ENCODE data around the gene NDNF.

Gene NDNF

DNA sequence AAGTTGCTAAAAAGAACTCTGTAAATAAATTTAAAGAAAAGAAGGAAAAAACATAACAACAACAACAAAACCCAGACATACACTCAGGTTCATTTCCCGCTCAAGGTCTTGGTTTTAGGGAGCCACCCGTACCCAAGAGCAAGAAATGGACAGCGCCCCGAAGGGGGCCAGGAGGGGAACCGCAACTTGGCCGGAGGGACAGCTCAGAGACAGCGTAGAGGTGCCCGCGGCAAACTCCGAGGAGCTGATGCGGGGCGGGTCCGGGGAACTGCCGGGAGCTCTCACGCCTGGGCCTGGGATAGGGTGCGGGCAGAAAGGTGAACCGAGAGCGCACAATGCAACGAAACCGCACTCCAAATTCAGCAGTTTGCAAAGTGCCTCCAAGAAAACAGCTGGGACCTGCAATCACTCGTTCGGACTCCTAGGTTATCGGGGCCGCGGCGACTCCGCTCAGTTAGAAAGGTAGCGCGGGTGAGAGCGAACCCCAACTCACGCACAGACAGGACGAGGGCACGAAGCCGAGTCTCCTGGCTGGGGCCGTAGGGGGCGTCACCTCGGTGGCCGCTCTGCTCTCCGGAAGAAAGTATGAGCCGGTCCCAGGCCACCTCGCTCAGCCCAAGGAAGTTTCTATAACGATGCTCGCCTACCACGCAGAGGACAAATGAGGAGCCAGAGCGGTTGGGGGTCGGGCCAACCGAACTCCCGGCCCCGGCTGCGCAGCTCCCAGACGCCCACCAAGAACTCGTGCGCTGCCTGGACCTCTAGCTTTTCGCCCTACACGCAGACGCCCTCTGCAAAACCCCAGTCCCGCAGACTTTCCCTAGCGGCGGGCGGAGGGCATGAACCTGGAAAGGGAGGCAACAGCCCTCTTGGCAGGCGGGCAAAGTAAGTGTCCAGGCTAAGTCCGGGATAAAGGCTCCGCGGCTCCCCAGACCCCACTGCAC is 1.4 kb downstream of the NDNF start:
- TF ChIP-seq, protein P1, sequence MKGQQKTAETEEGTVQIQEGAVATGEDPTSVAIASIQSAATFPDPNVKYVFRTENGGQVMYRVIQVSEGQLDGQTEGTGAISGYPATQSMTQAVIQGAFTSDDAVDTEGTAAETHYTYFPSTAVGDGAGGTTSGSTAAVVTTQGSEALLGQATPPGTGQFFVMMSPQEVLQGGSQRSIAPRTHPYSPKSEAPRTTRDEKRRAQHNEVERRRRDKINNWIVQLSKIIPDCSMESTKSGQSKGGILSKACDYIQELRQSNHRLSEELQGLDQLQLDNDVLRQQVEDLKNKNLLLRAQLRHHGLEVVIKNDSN (IDR thresholded peaks at IDR 0.05), result no peak
- TF ChIP-seq FOXM1 (IDR thresholded peaks at IDR 0.05; ENCODE audit: borderline replicate concordance, low read depth) (no peak), YY1 (IDR thresholded peaks at IDR 0.05; ENCODE audit: low read depth) (no peak)

DNA sequence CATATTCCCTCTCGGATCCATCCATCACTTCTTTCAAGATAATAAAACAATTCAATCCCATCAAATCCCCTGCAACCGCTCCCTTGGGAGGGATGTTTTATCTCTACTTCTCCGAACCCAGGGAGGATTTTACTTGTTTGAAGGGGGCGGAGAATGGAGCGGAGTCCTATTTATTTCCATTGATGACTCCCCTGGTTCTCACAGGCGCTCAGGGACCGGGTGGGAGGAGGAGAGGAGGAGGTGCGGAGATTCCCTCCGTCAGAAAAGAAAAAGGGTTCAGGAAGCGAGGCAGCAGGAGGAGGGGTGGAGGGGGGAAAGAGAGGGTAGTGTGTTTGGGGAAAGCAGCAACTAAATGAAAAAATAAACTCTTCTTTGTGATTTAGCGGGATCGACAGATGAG is 2.1 kb downstream of the NDNF start:
- TF ChIP-seq EP300 (IDR thresholded peaks at IDR 0.05; ENCODE audit: borderline replicate concordance), result no peak
- no peak for TF ChIP-seq RAD21 (IDR thresholded peaks at IDR 0.05; ENCODE audit: low read depth)
- no peak for TF ChIP-seq ZBTB7A (IDR thresholded peaks at IDR 0.05; ENCODE audit: low read depth)
- TF ChIP-seq, protein P2, sequence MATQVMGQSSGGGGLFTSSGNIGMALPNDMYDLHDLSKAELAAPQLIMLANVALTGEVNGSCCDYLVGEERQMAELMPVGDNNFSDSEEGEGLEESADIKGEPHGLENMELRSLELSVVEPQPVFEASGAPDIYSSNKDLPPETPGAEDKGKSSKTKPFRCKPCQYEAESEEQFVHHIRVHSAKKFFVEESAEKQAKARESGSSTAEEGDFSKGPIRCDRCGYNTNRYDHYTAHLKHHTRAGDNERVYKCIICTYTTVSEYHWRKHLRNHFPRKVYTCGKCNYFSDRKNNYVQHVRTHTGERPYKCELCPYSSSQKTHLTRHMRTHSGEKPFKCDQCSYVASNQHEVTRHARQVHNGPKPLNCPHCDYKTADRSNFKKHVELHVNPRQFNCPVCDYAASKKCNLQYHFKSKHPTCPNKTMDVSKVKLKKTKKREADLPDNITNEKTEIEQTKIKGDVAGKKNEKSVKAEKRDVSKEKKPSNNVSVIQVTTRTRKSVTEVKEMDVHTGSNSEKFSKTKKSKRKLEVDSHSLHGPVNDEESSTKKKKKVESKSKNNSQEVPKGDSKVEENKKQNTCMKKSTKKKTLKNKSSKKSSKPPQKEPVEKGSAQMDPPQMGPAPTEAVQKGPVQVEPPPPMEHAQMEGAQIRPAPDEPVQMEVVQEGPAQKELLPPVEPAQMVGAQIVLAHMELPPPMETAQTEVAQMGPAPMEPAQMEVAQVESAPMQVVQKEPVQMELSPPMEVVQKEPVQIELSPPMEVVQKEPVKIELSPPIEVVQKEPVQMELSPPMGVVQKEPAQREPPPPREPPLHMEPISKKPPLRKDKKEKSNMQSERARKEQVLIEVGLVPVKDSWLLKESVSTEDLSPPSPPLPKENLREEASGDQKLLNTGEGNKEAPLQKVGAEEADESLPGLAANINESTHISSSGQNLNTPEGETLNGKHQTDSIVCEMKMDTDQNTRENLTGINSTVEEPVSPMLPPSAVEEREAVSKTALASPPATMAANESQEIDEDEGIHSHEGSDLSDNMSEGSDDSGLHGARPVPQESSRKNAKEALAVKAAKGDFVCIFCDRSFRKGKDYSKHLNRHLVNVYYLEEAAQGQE (IDR thresholded peaks at IDR 0.05; ENCODE audit: low read depth), result no peak
- no peak for TF ChIP-seq TCF12 (IDR thresholded peaks at IDR 0.05; ENCODE audit: low read depth)

DNA sequence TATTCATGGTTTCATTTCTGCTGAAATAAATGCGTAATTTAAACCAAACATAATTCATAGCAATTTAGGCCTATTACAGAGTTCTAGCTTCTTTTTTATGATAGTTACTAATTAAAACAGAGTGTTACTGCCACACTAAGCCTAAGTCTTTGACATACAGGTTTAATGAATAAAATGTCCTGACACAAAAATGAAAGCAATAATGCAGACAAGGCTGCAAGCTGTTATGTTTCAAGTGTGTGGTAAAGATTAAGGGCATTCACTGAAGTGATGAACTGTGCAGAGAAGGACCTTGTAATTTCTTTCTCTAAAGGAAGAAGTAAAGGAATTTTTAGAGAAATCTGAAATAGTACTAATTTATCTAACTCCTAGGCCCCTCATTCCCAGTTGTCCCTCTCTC is 2.9 kb downstream of the NDNF start:
- TF ChIP-seq FOXM1 (IDR thresholded peaks at IDR 0.05; ENCODE audit: borderline replicate concordance, low read depth) (no peak), ZBTB7A (IDR thresholded peaks at IDR 0.05; ENCODE audit: low read depth) (no peak), TCF12 (IDR thresholded peaks at IDR 0.05; ENCODE audit: low read depth) (no peak), CEBPB (IDR thresholded peaks at IDR 0.05) (no peak), CREB1 (IDR thresholded peaks at IDR 0.05; ENCODE audit: low read depth) (no peak)

DNA sequence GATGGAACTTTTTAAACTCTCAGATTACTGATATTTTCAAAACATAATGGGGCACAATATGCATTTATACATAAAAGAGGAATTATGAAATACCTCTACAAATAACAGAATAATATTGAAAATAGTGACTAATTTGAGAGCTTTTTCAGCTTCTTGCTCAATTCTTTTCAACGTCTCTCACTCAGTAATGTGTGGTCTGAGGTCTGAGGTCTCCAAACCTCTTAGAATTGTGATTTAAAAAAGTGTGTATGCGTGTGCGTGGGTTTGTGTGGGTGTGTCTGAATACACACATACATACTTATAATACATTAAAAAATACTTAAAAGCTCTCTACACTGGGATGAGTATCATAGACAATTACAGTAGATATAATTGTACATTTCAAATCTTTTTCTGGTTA is 7.9 kb downstream of the NDNF start:
- no peak for TF ChIP-seq YY1 (IDR thresholded peaks at IDR 0.05; ENCODE audit: low read depth)
- TF ChIP-seq ZBTB7A (IDR thresholded peaks at IDR 0.05; ENCODE audit: low read depth), result no peak
- no peak for TF ChIP-seq CREB1 (IDR thresholded peaks at IDR 0.05; ENCODE audit: low read depth)
- TF ChIP-seq CEBPB (IDR thresholded peaks at IDR 0.05), result no peak
- no peak for TF ChIP-seq FOXM1 (IDR thresholded peaks at IDR 0.05; ENCODE audit: borderline replicate concordance, low read depth)
- TF ChIP-seq, protein P2 (IDR thresholded peaks at IDR 0.05; ENCODE audit: low read depth), result no peak
- no peak for TF ChIP-seq EGR1 (IDR thresholded peaks at IDR 0.05)
- TF ChIP-seq, protein P1 (IDR thresholded peaks at IDR 0.05), result no peak
- no peak for TF ChIP-seq NFIC (IDR thresholded peaks at IDR 0.05)
- no peak for TF ChIP-seq TAF1 (IDR thresholded peaks at IDR 0.05; ENCODE audit: low read depth)
- TF ChIP-seq TCF12 (IDR thresholded peaks at IDR 0.05; ENCODE audit: low read depth), result no peak
- TF ChIP-seq, protein P3, sequence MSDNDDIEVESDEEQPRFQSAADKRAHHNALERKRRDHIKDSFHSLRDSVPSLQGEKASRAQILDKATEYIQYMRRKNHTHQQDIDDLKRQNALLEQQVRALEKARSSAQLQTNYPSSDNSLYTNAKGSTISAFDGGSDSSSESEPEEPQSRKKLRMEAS (IDR thresholded peaks at IDR 0.05), result no peak
- TF ChIP-seq EP300 (IDR thresholded peaks at IDR 0.05; ENCODE audit: borderline replicate concordance), result no peak
- no peak for TF ChIP-seq TEAD4 (IDR thresholded peaks at IDR 0.05)
- TF ChIP-seq RAD21 (IDR thresholded peaks at IDR 0.05; ENCODE audit: low read depth), result no peak

DNA sequence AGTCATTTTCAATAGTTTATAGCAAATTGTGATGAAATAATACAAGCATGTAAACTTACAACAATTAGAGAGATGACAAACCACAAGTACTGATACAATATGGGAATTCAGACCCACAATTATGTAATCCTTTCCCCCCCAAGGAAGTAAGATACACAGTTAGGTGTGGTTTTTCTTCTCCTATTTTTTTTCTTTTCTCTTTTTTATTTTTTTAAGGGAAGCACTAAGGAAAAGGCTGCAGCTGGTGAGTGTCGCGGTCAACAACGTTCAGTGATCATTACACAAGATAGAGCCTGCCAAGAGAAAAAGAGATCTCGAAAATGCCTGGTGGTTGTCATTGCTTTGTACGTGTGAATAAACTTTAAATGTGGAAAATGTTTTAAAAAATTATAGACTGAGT is 9.8 kb downstream of the NDNF start:
- TF ChIP-seq, protein P3 (IDR thresholded peaks at IDR 0.05), result no peak
- TF ChIP-seq TEAD4 (IDR thresholded peaks at IDR 0.05), result no peak
- TF ChIP-seq CREB1 (IDR thresholded peaks at IDR 0.05; ENCODE audit: low read depth), result no peak
- TF ChIP-seq, protein P1 (IDR thresholded peaks at IDR 0.05), result no peak
- TF ChIP-seq EGR1 (IDR thresholded peaks at IDR 0.05), result no peak
- TF ChIP-seq NFIC (IDR thresholded peaks at IDR 0.05), result no peak
- no peak for TF ChIP-seq RAD21 (IDR thresholded peaks at IDR 0.05; ENCODE audit: low read depth)
- TF ChIP-seq TCF12 (IDR thresholded peaks at IDR 0.05; ENCODE audit: low read depth), result no peak

DNA sequence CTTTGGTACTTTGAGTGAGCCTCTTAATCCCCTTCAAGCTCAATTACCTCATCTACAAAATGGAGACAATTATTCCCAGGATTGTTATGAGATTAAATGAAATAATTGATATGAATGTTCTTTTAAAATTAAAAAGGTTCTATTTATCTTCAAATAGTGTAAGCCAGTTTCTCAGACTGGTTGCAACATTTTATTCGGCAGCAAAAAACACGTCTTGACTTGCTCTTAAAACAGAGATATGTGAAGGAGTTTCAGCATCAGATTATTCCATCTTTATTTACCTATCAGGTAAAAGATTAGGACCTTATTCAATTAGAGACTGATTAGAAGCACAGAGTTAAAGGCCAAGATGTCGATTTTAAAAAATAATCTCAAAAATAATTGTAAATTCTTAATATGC is 10.5 kb downstream of the NDNF start:
- TF ChIP-seq RAD21 (IDR thresholded peaks at IDR 0.05; ENCODE audit: low read depth), result no peak
- TF ChIP-seq, protein P1 (IDR thresholded peaks at IDR 0.05), result no peak
- no peak for TF ChIP-seq EGR1 (IDR thresholded peaks at IDR 0.05)
- no peak for TF ChIP-seq TAF1 (IDR thresholded peaks at IDR 0.05; ENCODE audit: low read depth)
- TF ChIP-seq ZBTB7A (IDR thresholded peaks at IDR 0.05; ENCODE audit: low read depth), result no peak
- no peak for TF ChIP-seq EP300 (IDR thresholded peaks at IDR 0.05; ENCODE audit: borderline replicate concordance)
- TF ChIP-seq TCF12 (IDR thresholded peaks at IDR 0.05; ENCODE audit: low read depth), result no peak
- no peak for TF ChIP-seq NFIC (IDR thresholded peaks at IDR 0.05)
- no peak for TF ChIP-seq CEBPB (IDR thresholded peaks at IDR 0.05)
